Measurements from ENCODE around the gene CDC42BPB.

GRCh38 chr14:102967506-102967795 is 89.9 kb downstream of the CDC42BPB start:
- TF ChIP-seq CTCF (IDR thresholded peaks at IDR 0.05) (no peak), POLR2A (IDR thresholded peaks at IDR 0.05) (no peak)
